CD4-positive, alpha-beta T cell (primary cell): Measurements from ENCODE around the gene KAT2A. TPM values are rescaled to one million over a fixed set of nuclear protein-coding genes. Genes with fewer than 3 reads are reported as not detected.
A peak's percentile ranks its signal among the peaks of the same experiment; 100 is the strongest.

Source experiments
- ATAC-seq: fragments of 200-7000 bp; cut with Tn5 transposase; one replicate; pipeline ENCODE4 v1.10.0; 2022; ENCODE audit warnings: mild to moderate bottlenecking; ENCODE audit not compliant: poor library complexity
- CTCF ChIA-PET: fragments of 350-600 bp; sonication (Branson Sonifier 250); formaldehyde crosslinking; loops from one replicate; lab custom pipeline; 2021; ENCODE audit warnings: antibody characterized with exemption, inconsistent platforms; lab: Charles Lee
- POLR2A ChIA-PET: fragments of 350-600 bp; sonication (Branson Sonifier 250); formaldehyde crosslinking; loops from one replicate; lab custom pipeline; 2021; ENCODE audit warnings: antibody characterized with exemption, inconsistent platforms; lab: Charles Lee
- DNase-seq, 14 experiments: peaks; one replicate each; pipeline ENCODE4 v3.0.0-alpha.2; 2013 to 2020; ENCODE audit warnings: mixed read lengths in 2 of 14
- H3K27ac ChIP-seq, 2 donors: one replicate each; pipeline versions ENCODE4 v1.5.1 to v1.7.0; 2013; ENCODE audit warnings: low read length in 2 of 2, low read depth in 1 of 2, mild to moderate bottlenecking in 1 of 2
- H3K27me3 ChIP-seq, 2 experiments: 1 replicate in 1 of 2; 2 replicates in 1 of 2; pipeline versions ENCODE4 v1.6.1 to v1.7.0; 2013; ENCODE audit warnings: low read length in 2 of 2, control low read depth in 1 of 2, mild to moderate bottlenecking in 1 of 2, moderate library complexity in 1 of 2; ENCODE audit not compliant: insufficient read depth in 2 of 2, control insufficient read depth in 1 of 2
- H3K36me3 ChIP-seq: one replicate; pipeline ENCODE4 v1.6.1; 2013; ENCODE audit warnings: low read length, control low read depth; ENCODE audit not compliant: insufficient read depth
- H3K4me1 ChIP-seq: one replicate; pipeline ENCODE4 v1.6.1; 2013; ENCODE audit warnings: low read length, control low read depth; ENCODE audit not compliant: insufficient read depth
- H3K4me3 ChIP-seq: one replicate; pipeline ENCODE4 v1.5.1; 2013; ENCODE audit warnings: mild to moderate bottlenecking, low read length, moderate library complexity
- H3K9me3 ChIP-seq, 2 experiments: 1 replicate in 1 of 2; 2 replicates in 1 of 2; pipeline versions ENCODE4 v1.6.1 to v1.7.0; 2013; ENCODE audit warnings: low read length in 2 of 2, mild to moderate bottlenecking in 2 of 2, control low read depth in 1 of 2, moderate library complexity in 1 of 2; ENCODE audit not compliant: control insufficient read depth in 1 of 2, insufficient read depth in 1 of 2
- H3K27ac Mint-ChIP-seq: one replicate; pipeline ENCODE4 v1.8.0; 2020; ENCODE audit warnings: mixed read lengths
- H3K27me3 Mint-ChIP-seq: one replicate; pipeline ENCODE4 v1.8.0; 2021; ENCODE audit warnings: mixed read lengths
- H3K36me3 Mint-ChIP-seq: one replicate; pipeline ENCODE4 v1.8.0; 2021; ENCODE audit warnings: low read depth, mixed read lengths
- H3K4me1 Mint-ChIP-seq: one replicate; pipeline ENCODE4 v1.8.0; 2021; ENCODE audit warnings: low read depth, mixed read lengths
- H3K4me3 Mint-ChIP-seq: one replicate; pipeline ENCODE4 v1.8.0; 2020; ENCODE audit warnings: mild to moderate bottlenecking, mixed read lengths
- H3K9me3 Mint-ChIP-seq: one replicate; pipeline ENCODE4 v1.8.0; 2020; ENCODE audit warnings: mixed read lengths
- intact Hi-C, 2 experiments: fragments of 100-400 bp; cut with DNase I in 1 of 2; cut with micrococcal nuclease in 1 of 2; formaldehyde crosslinking; loops; one replicate each; pipeline versions ENCODE4 v1.15.1 to v1.9.0; 2023 to 2025; cut with DNase I, micrococcal nuclease
- total RNA-seq, 174 experiments: library from RNA in 2 of 174; stranded (reverse) in 2 of 174; gene quantifications; one replicate each; pipeline ENCODE4 v1.2.3 and lab custom pipeline; 2021 to 2026
- TF ChIP-seq, protein P1 (sequence below): fragments of 200-600 bp; IDR thresholded peaks from one replicate; pipeline ENCODE4 v1.8.0; 2022; ENCODE audit warnings: antibody characterized with exemption, mild to moderate bottlenecking

The KAT2A gene
- total RNA-seq, 2 experiments from 2014 or later: 38.5 to 42.4 TPM

DNA sequence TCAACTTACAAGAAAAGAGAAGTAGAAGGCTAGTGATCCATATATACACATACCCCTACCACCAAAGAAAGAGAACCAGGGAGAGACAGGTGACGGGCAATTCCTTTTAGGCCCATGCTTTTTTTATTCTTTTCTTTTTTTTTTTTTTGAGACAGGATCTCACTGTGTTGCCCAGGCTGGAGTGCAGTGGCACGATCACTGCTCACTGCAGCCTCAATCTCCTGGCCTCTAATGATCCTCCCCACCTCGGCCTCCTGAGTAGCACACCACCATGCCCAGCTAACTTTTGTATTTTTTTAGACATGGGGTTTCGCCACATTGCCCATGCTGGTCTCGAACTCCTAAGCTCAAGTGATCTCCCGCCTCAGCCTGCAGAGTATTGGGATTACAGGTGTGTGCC is 6.2 kb upstream of the KAT2A start:
- Mint-ChIP-seq H3K4me3 (no peak overlapping the region), H3K4me1 (peaks cover 18% of the 10 kb centered on the region), H3K27me3 (no peaks in the 10 kb centered on the region), H3K9me3 (no peaks in the 10 kb centered on the region), H3K36me3 (peaks cover 76% of the 10 kb centered on the region), H3K27ac (peak overlapping the region; percentile 37)
- no peak for ATAC-seq
- H3K27ac ChIP-seq: no peak overlapping the region
- no peaks in the 10 kb centered on the region for H3K27me3 ChIP-seq
- ChIA-PET POLR2A (interaction anchor here (0.6 kb wide), 1 partner anchor 396 kb away, joined by 3 read pairs; no protein-coding TSS in a partner anchor), CTCF (no interaction called here)
- TF ChIP-seq, protein P1, sequence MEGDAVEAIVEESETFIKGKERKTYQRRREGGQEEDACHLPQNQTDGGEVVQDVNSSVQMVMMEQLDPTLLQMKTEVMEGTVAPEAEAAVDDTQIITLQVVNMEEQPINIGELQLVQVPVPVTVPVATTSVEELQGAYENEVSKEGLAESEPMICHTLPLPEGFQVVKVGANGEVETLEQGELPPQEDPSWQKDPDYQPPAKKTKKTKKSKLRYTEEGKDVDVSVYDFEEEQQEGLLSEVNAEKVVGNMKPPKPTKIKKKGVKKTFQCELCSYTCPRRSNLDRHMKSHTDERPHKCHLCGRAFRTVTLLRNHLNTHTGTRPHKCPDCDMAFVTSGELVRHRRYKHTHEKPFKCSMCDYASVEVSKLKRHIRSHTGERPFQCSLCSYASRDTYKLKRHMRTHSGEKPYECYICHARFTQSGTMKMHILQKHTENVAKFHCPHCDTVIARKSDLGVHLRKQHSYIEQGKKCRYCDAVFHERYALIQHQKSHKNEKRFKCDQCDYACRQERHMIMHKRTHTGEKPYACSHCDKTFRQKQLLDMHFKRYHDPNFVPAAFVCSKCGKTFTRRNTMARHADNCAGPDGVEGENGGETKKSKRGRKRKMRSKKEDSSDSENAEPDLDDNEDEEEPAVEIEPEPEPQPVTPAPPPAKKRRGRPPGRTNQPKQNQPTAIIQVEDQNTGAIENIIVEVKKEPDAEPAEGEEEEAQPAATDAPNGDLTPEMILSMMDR: no peak
- H3K36me3 ChIP-seq: peaks cover 76% of the 10 kb centered on the region
- no peak overlapping the region for H3K4me3 ChIP-seq
- H3K4me1 ChIP-seq: peaks cover 7% of the 10 kb centered on the region
- no peak for DNase-seq
- H3K9me3 ChIP-seq: no peaks in the 10 kb centered on the region
- intact Hi-C loops: no loop called here

DNA sequence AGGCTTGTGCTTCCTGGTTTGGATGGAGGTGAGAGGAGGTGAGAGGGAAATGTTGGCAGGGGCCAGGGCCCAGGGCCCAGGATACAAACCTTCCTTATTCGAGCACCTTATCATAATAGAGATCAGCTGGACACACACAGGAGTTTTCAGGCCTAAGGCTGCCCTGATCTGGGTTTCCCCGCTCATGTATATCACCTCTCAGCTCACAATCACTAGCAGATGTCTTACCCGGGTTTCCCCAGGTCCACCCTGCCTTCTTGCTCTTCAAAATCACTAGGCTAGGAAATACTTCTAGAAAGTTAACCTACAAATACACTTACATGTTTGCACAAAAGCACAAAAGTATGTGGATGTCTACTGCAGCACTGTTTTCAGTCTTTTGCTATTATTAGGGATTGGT is 5.7 kb upstream of the KAT2A start:
- Mint-ChIP-seq H3K36me3 (peaks cover 75% of the 10 kb centered on the region), H3K4me3 (no peak overlapping the region), H3K4me1 (peaks cover 13% of the 10 kb centered on the region), H3K27me3 (no peaks in the 10 kb centered on the region), H3K9me3 (no peaks in the 10 kb centered on the region), H3K27ac (peak overlapping the region; percentile 37)
- Histone ChIP-seq H3K4me1 (peaks cover 1% of the 10 kb centered on the region), H3K27ac (no peak overlapping the region), H3K27me3 (no peaks in the 10 kb centered on the region), H3K36me3 (peaks cover 71% of the 10 kb centered on the region), H3K9me3 (no peaks in the 10 kb centered on the region), H3K4me3 (no peak overlapping the region)
- ATAC-seq (no peak), DNase-seq (no peak)
- intact Hi-C loops: no loop called here
- CTCF ChIA-PET: no interaction called here
- POLR2A ChIA-PET: no interaction called here
- TF ChIP-seq, protein P1: no peak

DNA sequence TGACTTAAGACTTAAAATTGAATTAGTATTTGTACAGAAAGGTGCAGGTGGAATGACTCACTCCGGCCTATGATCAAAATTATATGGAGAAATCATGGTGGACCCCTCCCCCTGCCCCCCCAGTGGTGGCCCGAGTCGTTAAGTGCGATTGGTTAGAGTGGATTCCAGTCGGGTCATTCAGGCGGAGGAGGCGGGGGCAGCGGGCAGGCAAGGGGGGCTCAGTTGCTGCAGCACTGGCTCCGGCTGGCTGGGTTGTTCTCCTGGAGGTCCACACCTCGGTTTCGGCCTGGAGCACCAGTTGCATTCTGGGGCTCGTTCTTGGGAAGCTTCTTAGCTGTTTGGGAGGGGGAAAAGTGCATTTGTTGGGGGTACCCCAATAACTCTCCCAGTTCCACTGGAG is 4.4 kb upstream of the KAT2A start:
- Histone ChIP-seq H3K9me3 (no peaks in the 10 kb centered on the region), H3K4me1 (peaks cover 8% of the 10 kb centered on the region), H3K4me3 (no peak overlapping the region), H3K27me3 (no peaks in the 10 kb centered on the region), H3K27ac (no peak overlapping the region), H3K36me3 (peaks cover 61% of the 10 kb centered on the region)
- Mint-ChIP-seq H3K4me3 (no peak overlapping the region), H3K36me3 (peaks cover 62% of the 10 kb centered on the region), H3K4me1 (peaks cover 6% of the 10 kb centered on the region), H3K27ac (no peak overlapping the region), H3K9me3 (no peaks in the 10 kb centered on the region), H3K27me3 (no peaks in the 10 kb centered on the region)
- CTCF ChIA-PET: no interaction called here
- no peak for DNase-seq
- intact Hi-C loops: no loop called here
- no peak for ATAC-seq
- POLR2A ChIA-PET: no interaction called here
- TF ChIP-seq, protein P1: no peak
